Measurements from ENCODE around the gene NRIP1. TPM values are rescaled to one million over a fixed set of nuclear protein-coding genes. Genes with fewer than 3 reads are reported as not detected.

Gene NRIP1
- polyA plus RNA-seq, 1 donor from 2014 or later, result 48.4 TPM

GRCh38 chr21:15039607-15040299 lies 25.0 kb downstream of the NRIP1 start:
- TF ChIP-seq TAF1 (IDR thresholded peaks at IDR 0.05; ENCODE audit: low read depth) (no peak), SMC3 (conservative IDR thresholded peaks at IDR 0.05; ENCODE audit: poor library complexity) (no peak), REST (IDR thresholded peaks at IDR 0.05; ENCODE audit: borderline replicate concordance) (no peak)
- Histone ChIP-seq H3K27me3 (ENCODE audit: insufficient read depth, low read depth, low read length) (no peaks in the 10 kb centered on the region), H4K20me1 (ENCODE audit: insufficient read depth) (no peaks in the 10 kb centered on the region), H3K79me2 (replicated peaks; ENCODE audit: insufficient read depth, low read length) (peaks cover 98% of the 10 kb centered on the region), H3K4me2 (ENCODE audit: low read length) (no peak overlapping the region), H3F3A (ENCODE audit: insufficient read depth, low read length, poor library complexity, severe bottlenecking) (no peaks in the 10 kb centered on the region), H3K9me2 (ENCODE audit: insufficient read depth, low read length) (no peaks in the 10 kb centered on the region), H3K36me3 (ENCODE audit: insufficient read depth, low read length) (peaks cover 9% of the 10 kb centered on the region), H3K9me3 (ENCODE audit: low read length) (no peaks in the 10 kb centered on the region), H3K4me3 (ENCODE audit: low read length) (no peak overlapping the region), H3K27ac (ENCODE audit: low read length) (no peak overlapping the region), H2AFZ (ENCODE audit: low read depth, low read length) (no peak overlapping the region), H3K9ac (ENCODE audit: low read length) (no peak overlapping the region)

GRCh38 chr21:15037900-15038293 lies 26.9 kb downstream of the NRIP1 start:
- no peak overlapping the region for H3K9ac ChIP-seq (ENCODE audit: low read length)
- H3K9me3 ChIP-seq (ENCODE audit: low read length), result no peaks in the 10 kb centered on the region
- H3K9me2 ChIP-seq (ENCODE audit: insufficient read depth, low read length), result no peaks in the 10 kb centered on the region
- H4K20me1 ChIP-seq (ENCODE audit: insufficient read depth), result no peaks in the 10 kb centered on the region
- no peak overlapping the region for H3K4me2 ChIP-seq (ENCODE audit: low read length)
- H3F3A ChIP-seq (ENCODE audit: insufficient read depth, low read length, poor library complexity, severe bottlenecking), result no peaks in the 10 kb centered on the region
- H3K27ac ChIP-seq (ENCODE audit: low read length), result no peak overlapping the region
- no peak overlapping the region for H2AFZ ChIP-seq (ENCODE audit: low read depth, low read length)
- no peak overlapping the region for H3K4me3 ChIP-seq (ENCODE audit: low read length)
- TF ChIP-seq CTCF (IDR thresholded peaks at IDR 0.05; ENCODE audit: poor library complexity, severe bottlenecking) (no peak), POLR2AphosphoS5 (IDR thresholded peaks at IDR 0.05) (no peak), EP300 (conservative IDR thresholded peaks at IDR 0.05; ENCODE audit: poor library complexity, severe bottlenecking) (no peak), EZH2 (IDR thresholded peaks at IDR 0.05; ENCODE audit: borderline replicate concordance, insufficient read depth, low read length, poor library complexity, severe bottlenecking) (no peak), TAF1 (IDR thresholded peaks at IDR 0.05; ENCODE audit: low read depth) (no peak)
- peaks cover 14% of the 10 kb centered on the region for H3K36me3 ChIP-seq (ENCODE audit: insufficient read depth, low read length)
- peaks cover 96% of the 10 kb centered on the region for H3K79me2 ChIP-seq (replicated peaks; ENCODE audit: insufficient read depth, low read length)
- no peaks in the 10 kb centered on the region for H3K27me3 ChIP-seq (ENCODE audit: insufficient read depth, low read depth, low read length)

Measured in neural cell (in vitro differentiated cells).